Osteocyte (in vitro differentiated cells): ENCODE measurements around the gene LCE2C. TPM values are rescaled to one million over a fixed set of nuclear protein-coding genes. Genes with fewer than 3 reads are reported as not detected.
"Not testable (repeated sequence)": the region's sequence is repeated elsewhere in the genome, so short reads cannot be mapped to it uniquely, and the experiment has no call there.

Experiments
- DNase-seq: peaks from one replicate; pipeline ENCODE4 v3.0.0; 2021; ENCODE audit warnings: mixed read lengths; ENCODE audit not compliant: unreplicated experiment; ENCODE audit errors: extremely low spot score
- H3K27ac Mint-ChIP-seq: one replicate; pipeline ENCODE4 v1.8.0; 2021; ENCODE audit warnings: mild to moderate bottlenecking, mixed read lengths; ENCODE audit not compliant: unreplicated experiment
- H3K27me3 Mint-ChIP-seq: one replicate; pipeline ENCODE4 v1.8.0; 2021; ENCODE audit warnings: mixed read lengths; ENCODE audit not compliant: unreplicated experiment
- H3K36me3 Mint-ChIP-seq: one replicate; pipeline ENCODE4 v1.8.0; 2021; ENCODE audit warnings: mixed read lengths; ENCODE audit not compliant: unreplicated experiment
- H3K4me1 Mint-ChIP-seq: one replicate; pipeline ENCODE4 v1.8.0; 2021; ENCODE audit warnings: mixed read lengths; ENCODE audit not compliant: unreplicated experiment
- H3K4me3 Mint-ChIP-seq: one replicate; pipeline ENCODE4 v1.8.0; 2021; ENCODE audit warnings: mild to moderate bottlenecking, moderate library complexity, mixed read lengths; ENCODE audit not compliant: unreplicated experiment
- H3K9me3 Mint-ChIP-seq: one replicate; pipeline ENCODE4 v1.8.0; 2021; ENCODE audit warnings: mixed read lengths; ENCODE audit not compliant: unreplicated experiment
- total RNA-seq: library from RNA; stranded (reverse); gene quantifications from 2 replicates; pipeline ENCODE4 v1.2.1, GENCODE V29; 2021
- TF ChIP-seq, protein P1 (sequence below): fragments of 200-600 bp; sonication (generic); IDR thresholded peaks from 2 replicates; pipeline ENCODE4 v1.5.0; 2021; ENCODE audit warnings: antibody characterized with exemption, mild to moderate bottlenecking, moderate library complexity

The LCE2C gene
- total RNA-seq, 1 donor from 2014 or later = not detected

DNA sequence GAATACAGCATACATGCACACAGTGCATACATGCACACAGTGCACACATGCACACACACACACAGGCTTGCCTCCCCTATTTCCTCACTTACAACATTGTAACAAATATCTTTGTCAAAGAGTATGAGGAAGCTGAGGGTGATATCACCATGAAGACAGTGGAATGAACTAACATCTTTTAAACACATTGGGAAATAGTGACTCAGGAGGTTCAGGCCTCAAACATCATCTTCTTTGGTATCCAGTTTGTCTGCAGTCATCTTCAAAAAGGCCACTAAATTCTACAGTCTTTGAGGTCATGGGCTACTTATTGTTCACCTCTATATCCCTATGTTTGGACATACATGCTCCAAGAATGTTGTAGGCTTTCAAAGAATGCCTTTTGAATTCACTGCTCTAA, 8.8 kb downstream of the LCE2C start:
- H3K4me1 Mint-ChIP-seq = no peaks in the 10 kb centered on the region
- H3K36me3 Mint-ChIP-seq = no peaks in the 10 kb centered on the region
- no peaks in the 10 kb centered on the region for H3K9me3 Mint-ChIP-seq
- no peak for DNase-seq
- H3K4me3 Mint-ChIP-seq = no peak overlapping the region
- H3K27ac Mint-ChIP-seq = no peak overlapping the region
- TF ChIP-seq, protein P1, sequence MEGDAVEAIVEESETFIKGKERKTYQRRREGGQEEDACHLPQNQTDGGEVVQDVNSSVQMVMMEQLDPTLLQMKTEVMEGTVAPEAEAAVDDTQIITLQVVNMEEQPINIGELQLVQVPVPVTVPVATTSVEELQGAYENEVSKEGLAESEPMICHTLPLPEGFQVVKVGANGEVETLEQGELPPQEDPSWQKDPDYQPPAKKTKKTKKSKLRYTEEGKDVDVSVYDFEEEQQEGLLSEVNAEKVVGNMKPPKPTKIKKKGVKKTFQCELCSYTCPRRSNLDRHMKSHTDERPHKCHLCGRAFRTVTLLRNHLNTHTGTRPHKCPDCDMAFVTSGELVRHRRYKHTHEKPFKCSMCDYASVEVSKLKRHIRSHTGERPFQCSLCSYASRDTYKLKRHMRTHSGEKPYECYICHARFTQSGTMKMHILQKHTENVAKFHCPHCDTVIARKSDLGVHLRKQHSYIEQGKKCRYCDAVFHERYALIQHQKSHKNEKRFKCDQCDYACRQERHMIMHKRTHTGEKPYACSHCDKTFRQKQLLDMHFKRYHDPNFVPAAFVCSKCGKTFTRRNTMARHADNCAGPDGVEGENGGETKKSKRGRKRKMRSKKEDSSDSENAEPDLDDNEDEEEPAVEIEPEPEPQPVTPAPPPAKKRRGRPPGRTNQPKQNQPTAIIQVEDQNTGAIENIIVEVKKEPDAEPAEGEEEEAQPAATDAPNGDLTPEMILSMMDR = no peak
- H3K27me3 Mint-ChIP-seq = no peaks in the 10 kb centered on the region

DNA sequence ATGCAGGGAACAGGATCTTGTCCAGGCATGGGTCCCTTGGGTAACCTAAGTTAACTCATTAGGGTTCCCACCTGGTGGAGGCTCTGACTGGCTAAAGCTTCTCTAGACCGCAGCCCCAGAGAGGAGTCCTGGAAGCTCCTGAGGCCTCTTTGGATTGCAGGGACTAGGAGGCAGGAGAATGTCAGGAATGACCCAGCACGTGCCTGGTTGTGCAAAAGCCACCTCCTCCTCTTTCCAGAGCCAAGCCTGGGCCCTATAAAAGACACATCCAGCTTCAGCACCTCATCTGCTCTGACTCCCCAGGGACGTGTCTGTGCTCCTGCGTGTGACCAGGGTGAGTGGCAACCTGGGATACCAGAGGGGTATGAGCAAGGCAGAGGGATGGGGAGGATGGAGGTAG, 10.7 kb downstream of the LCE2C start, which contains the start of gene LCE2B:
TSS of gene LCE2B (plus strand) at position 301 of the 400 bp plus-strand sequence. CDS start 721 bp downstream, outside the sequence.
- not testable (repeated sequence) for H3K4me3 Mint-ChIP-seq, H3K36me3 Mint-ChIP-seq, H3K9me3 Mint-ChIP-seq

DNA sequence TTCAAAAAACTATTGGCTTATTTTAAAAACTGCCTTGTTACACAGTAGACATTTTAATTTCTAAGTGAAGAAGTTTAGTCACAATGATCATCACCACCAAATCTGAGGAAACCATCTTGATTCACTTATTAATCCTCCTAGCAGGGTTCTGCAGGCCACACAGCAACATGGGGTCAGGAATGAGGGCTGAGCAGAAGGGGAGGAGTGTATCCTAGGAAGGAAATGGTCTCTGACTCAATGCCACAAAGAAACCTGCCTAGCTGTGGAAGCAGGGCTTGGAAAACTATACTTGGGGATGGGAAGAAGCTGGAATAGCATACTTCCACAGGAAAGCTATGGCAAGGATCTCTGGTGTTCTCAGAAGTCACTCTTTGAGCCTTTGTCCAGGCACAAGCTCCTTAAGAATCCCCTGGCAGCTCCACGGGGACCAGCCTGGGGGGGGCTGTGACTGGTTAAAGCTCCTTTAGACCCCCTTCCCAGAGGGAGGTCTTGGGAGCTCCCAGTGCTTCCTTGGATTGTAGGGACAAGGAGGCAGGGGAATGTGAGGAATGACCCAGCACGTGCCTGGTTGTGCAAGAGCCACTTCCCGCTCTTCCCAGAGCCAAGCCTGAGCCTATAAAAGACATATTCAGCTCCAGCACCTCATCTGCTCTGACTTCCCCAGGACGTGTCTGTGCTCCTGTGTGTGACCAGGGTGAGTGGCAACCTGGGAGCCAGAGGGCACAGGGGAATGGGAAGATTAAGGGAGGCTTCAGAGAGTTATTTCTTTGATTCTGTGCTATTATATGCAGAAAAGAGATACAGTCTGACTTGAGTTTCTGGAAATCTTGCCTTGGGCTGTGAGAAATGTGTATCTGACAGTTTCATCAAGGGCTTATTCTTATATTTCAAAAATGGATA, 22.9 kb downstream of the LCE2C start, which contains the start of gene LCE2A:
TSS of gene LCE2A (plus strand) at position 645 of the 900 bp plus-strand sequence. CDS start 557 bp downstream, outside the sequence.
- TF ChIP-seq, protein P1 = no peak
- H3K27me3 Mint-ChIP-seq = no peaks in the 10 kb centered on the region
- no peak for DNase-seq
- H3K4me1 Mint-ChIP-seq = no peaks in the 10 kb centered on the region
- no peak within 1 kb of the TSS for H3K27ac Mint-ChIP-seq
- H3K36me3 Mint-ChIP-seq = no peaks in the 10 kb centered on the region
- H3K9me3 Mint-ChIP-seq = peaks cover 26% of the 10 kb centered on the region
- no peak within 1 kb of the TSS for H3K4me3 Mint-ChIP-seq

More for the DNA sequence above, 10.7 kb downstream of the LCE2C start, which contains the start of gene LCE2B:
- H3K4me1 Mint-ChIP-seq, H3K27ac Mint-ChIP-seq, H3K27me3 Mint-ChIP-seq, DNase-seq: not testable (repeated sequence)

DNA sequence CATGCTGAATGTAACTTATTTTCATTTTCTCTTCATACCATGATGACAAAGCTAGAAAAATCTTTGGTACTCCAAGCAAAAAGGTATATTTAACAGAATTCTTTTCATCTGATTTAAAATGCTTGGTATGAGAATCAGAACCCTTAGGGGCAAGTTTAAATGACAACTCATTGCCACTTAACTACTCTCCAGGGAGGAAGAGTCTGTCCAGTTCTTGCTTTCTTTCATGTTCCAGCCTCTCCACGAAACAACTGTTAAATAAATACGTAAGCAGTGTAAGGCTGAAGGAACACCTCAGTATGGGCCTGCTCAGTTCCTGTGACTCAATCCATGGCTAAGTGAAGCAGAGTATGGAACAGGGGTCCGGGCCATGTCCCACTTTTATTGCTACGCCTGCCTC, 24.7 kb downstream of the LCE2C start:
- no peak overlapping the region for H3K27ac Mint-ChIP-seq
- H3K9me3 Mint-ChIP-seq = peaks cover 20% of the 10 kb centered on the region
- DNase-seq = no peak
- H3K27me3 Mint-ChIP-seq = no peaks in the 10 kb centered on the region
- H3K4me3 Mint-ChIP-seq = no peak overlapping the region
- H3K36me3 Mint-ChIP-seq = no peaks in the 10 kb centered on the region
- TF ChIP-seq, protein P1 = no peak
- no peaks in the 10 kb centered on the region for H3K4me1 Mint-ChIP-seq

DNA sequence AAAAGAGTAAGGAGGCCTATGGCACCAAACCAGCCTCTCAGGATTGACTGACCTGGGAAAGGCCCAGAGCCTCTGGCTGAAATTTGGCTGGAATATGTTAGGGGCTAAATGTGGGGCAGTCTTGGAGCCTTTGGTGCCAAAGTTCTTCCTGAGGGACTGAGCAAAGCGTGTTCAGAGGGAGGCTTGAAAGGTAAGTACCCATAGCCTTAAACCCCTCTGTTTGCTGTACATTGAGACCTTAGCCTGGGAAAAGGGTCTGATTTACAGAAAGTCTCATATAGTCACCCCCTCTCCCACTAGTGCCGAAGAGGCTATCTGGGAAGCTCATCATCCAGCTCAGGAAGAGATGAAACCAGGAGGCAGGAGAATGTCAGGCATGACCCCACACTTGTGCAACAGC, 32.8 kb downstream of the LCE2C start, which contains the start of gene LCE4A:
TSS of gene LCE4A (plus strand) at position 301 of the 400 bp plus-strand sequence. CDS start 916 bp downstream, outside the sequence.
- peaks cover 6% of the 10 kb centered on the region for H3K9me3 Mint-ChIP-seq
- no peaks in the 10 kb centered on the region for H3K36me3 Mint-ChIP-seq

More for the DNA sequence above, 32.8 kb downstream of the LCE2C start, which contains the start of gene LCE4A:
- Mint-ChIP-seq H3K4me1 (no peaks in the 10 kb centered on the region), H3K27ac (no peak within 1 kb of the TSS), H3K4me3 (no peak within 1 kb of the TSS), H3K27me3 (no peaks in the 10 kb centered on the region)
- DNase-seq = no peak
- TF ChIP-seq, protein P1 = no peak
